ACC112 (cell line): ENCODE measurements around the gene GAGE12C.
"Not testable (repeated sequence)": the region's sequence is repeated elsewhere in the genome, so short reads cannot be mapped to it uniquely, and the experiment has no call there.

Experiments
- H2AFZ ChIP-seq: fragments of 200-600 bp; sonication (generic); one replicate; pipeline ENCODE4 v1.6.0; 2017; ENCODE audit warnings: antibody characterized with exemption, low read length; ENCODE audit not compliant: unreplicated experiment
- H3K27ac ChIP-seq: fragments of 200-600 bp; sonication (generic); 2 replicates; pipeline ENCODE4 v1.5.1; 2014; ENCODE audit warnings: low read depth, mild to moderate bottlenecking, antibody characterized with exemption, low read length, moderate library complexity
- H3K27me3 ChIP-seq: fragments of 200-600 bp; sonication (generic); 2 replicates; pipeline ENCODE4 v1.6.1; 2014; ENCODE audit warnings: mild to moderate bottlenecking, antibody characterized with exemption, low read length, moderate library complexity, mixed read lengths; ENCODE audit not compliant: insufficient read depth
- H3K36me3 ChIP-seq: fragments of 200-600 bp; sonication (generic); 2 replicates; pipeline ENCODE4 v1.6.1; 2016; ENCODE audit warnings: mild to moderate bottlenecking, antibody characterized with exemption, low read length, moderate library complexity, mixed read lengths; ENCODE audit not compliant: insufficient read depth
- H3K4me1 ChIP-seq: fragments of 200-600 bp; sonication (generic); one replicate; pipeline ENCODE4 v1.6.1; 2016; ENCODE audit warnings: low read length, mixed read lengths; ENCODE audit not compliant: insufficient read depth, unreplicated experiment, control insufficient read depth
- H3K4me3 ChIP-seq: fragments of 200-600 bp; sonication (generic); 2 replicates; pipeline ENCODE4 v1.5.1; 2014; ENCODE audit warnings: mild to moderate bottlenecking, low read depth, low read length
- H3K79me2 ChIP-seq: fragments of 200-600 bp; sonication (generic); one replicate; pipeline ENCODE4 v1.6.0; 2016; ENCODE audit warnings: low read length; ENCODE audit not compliant: control insufficient read depth, unreplicated experiment, insufficient read depth

GAGE12C gene, protein sequence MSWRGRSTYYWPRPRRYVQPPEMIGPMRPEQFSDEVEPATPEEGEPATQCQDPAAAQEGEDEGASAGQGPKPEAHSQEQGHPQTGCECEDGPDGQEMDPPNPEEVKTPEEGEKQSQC

DNA sequence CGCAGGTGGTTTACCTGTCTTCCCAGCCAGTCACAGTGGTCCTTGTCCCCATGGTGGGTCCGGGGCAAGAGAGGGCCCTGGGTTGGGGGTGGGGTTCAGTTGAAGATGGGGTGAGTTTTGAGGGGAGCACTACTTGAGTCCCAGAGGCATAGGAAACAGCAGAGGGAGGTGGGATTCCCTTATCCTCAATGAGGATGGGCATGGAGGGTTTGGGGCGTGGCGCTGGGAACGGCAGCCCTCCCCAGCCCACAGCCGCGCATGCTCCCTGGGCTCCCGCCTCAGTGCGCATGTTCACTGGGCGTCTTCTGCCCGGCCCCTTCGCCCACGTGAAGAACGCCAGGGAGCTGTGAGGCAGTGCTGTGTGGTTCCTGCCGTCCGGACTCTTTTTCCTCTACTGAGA, at the start of gene GAGE12C:
GAGE12C (plus strand) TSS at position 301 of the 400 bp plus-strand sequence. CDS start 1,155 bp downstream, outside the sequence.
- H3K36me3 ChIP-seq, H3K4me3 ChIP-seq, H3K79me2 ChIP-seq, H2AFZ ChIP-seq, H3K4me1 ChIP-seq, H3K27ac ChIP-seq, H3K27me3 ChIP-seq: not testable (repeated sequence)

GRCh38 chrX:49541433-49541832, 9.5 kb downstream of the GAGE12C start, which contains the start of gene GAGE12D:
Gene GAGE12D, plus strand, starts transcription at chrX:49541733. Its CDS starts 1,155 bp downstream, at chrX:49542888.
- not testable (repeated sequence) for H3K4me1 ChIP-seq, H3K79me2 ChIP-seq, H3K27ac ChIP-seq, H3K4me3 ChIP-seq, H3K36me3 ChIP-seq, H2AFZ ChIP-seq, H3K27me3 ChIP-seq

- H3K36me3 ChIP-seq, H2AFZ ChIP-seq, H3K4me1 ChIP-seq, H3K79me2 ChIP-seq, H3K27ac ChIP-seq, H3K4me3 ChIP-seq, H3K27me3 ChIP-seq: not testable (repeated sequence)
These were observed 19.0 kb downstream of the GAGE12C start, which contains the start of gene GAGE12E for GRCh38 chrX:49550989-49551388. Gene GAGE12E, plus strand, starts transcription at chrX:49551289. Its CDS starts 1,155 bp downstream, at chrX:49552444.

DNA sequence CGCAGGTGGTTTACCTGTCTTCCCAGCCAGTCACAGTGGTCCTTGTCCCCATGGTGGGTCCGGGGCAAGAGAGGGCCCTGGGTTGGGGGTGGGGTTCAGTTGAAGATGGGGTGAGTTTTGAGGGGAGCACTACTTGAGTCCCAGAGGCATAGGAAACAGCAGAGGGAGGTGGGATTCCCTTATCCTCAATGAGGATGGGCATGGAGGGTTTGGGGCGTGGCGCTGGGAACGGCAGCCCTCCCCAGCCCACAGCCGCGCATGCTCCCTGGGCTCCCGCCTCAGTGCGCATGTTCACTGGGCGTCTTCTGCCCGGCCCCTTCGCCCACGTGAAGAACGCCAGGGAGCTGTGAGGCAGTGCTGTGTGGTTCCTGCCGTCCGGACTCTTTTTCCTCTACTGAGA, 28.6 kb downstream of the GAGE12C start, which contains the start of gene GAGE12F:
GAGE12F (plus strand) TSS at position 301 of the 400 bp plus-strand sequence. CDS start 1,155 bp downstream, outside the sequence.
- H3K27ac ChIP-seq, H3K79me2 ChIP-seq, H3K4me3 ChIP-seq, H2AFZ ChIP-seq, H3K4me1 ChIP-seq, H3K36me3 ChIP-seq, H3K27me3 ChIP-seq: not testable (repeated sequence)

- H3K79me2 ChIP-seq, H3K4me3 ChIP-seq, H3K27me3 ChIP-seq, H2AFZ ChIP-seq, H3K36me3 ChIP-seq, H3K4me1 ChIP-seq, H3K27ac ChIP-seq: not testable (repeated sequence)
These were observed 36.8 kb downstream of the GAGE12C start for GRCh38 chrX:49568728-49569127.

DNA sequence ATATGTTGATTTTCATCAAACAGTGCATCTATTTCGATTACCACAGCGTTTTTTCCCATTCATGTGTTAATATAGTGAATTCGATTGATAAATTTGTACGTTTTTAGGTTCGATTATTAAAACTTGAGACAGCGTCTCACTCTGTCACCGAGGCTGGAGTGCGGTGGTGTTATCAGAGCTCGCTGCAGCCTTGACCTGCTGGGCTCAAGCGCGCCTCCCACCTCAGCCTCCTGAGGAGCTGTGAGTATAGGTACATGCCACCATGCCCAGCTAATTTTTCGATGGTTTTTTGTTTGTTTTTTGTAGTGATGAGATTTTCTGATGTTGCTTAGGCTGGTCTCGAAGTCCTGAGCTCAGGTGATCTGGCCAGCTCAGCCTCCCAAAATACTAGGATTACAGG, 37.2 kb downstream of the GAGE12C start:
- H3K4me1 ChIP-seq, H3K27ac ChIP-seq, H3K79me2 ChIP-seq, H3K27me3 ChIP-seq, H3K4me3 ChIP-seq, H3K36me3 ChIP-seq, H2AFZ ChIP-seq: not testable (repeated sequence)

DNA sequence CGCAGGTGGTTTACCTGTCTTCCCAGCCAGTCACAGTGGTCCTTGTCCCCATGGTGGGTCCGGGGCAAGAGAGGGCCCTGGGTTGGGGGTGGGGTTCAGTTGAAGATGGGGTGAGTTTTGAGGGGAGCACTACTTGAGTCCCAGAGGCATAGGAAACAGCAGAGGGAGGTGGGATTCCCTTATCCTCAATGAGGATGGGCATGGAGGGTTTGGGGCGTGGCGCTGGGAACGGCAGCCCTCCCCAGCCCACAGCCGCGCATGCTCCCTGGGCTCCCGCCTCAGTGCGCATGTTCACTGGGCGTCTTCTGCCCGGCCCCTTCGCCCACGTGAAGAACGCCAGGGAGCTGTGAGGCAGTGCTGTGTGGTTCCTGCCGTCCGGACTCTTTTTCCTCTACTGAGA, 38.1 kb downstream of the GAGE12C start, which contains the start of gene GAGE12G:
GAGE12G (plus strand) TSS at position 301 of the 400 bp plus-strand sequence. CDS start 1,155 bp downstream, outside the sequence.
- H3K27ac ChIP-seq, H2AFZ ChIP-seq, H3K79me2 ChIP-seq, H3K27me3 ChIP-seq, H3K36me3 ChIP-seq, H3K4me3 ChIP-seq, H3K4me1 ChIP-seq: not testable (repeated sequence)

- not testable (repeated sequence) for H3K27me3 ChIP-seq, H2AFZ ChIP-seq, H3K27ac ChIP-seq, H3K4me3 ChIP-seq, H3K79me2 ChIP-seq, H3K4me1 ChIP-seq, H3K36me3 ChIP-seq
These were observed 47.7 kb downstream of the GAGE12C start, which contains the start of gene GAGE12H for GRCh38 chrX:49579649-49580048. Gene GAGE12H, plus strand, starts transcription at chrX:49579949. Its CDS starts 1,155 bp downstream, at chrX:49581104.
